Measurements from ENCODE around the gene YJEFN3.

YJEFN3 gene

GRCh38 chr19:19538061-19538784 is 9.5 kb downstream of the YJEFN3 start, which contains the start of gene CILP2:
Gene CILP2, plus strand, starts transcription at chr19:19538265. Its CDS starts 85 bp downstream, at chr19:19538350.
- Histone ChIP-seq H3K27me3 (ENCODE audit: control insufficient read depth in 1 of 2, insufficient read depth in 2 of 2, low read length in 2 of 2) (peaks cover 15 to 61% of the 10 kb centered on the region in 2 donors), H3K9ac (ENCODE audit: low read length) (no peak within 1 kb of the TSS), H3K9me3 (ENCODE audit: low read length) (no peaks in the 10 kb centered on the region), H3K4me1 (ENCODE audit: insufficient read depth, low read length) (peaks cover 26% of the 10 kb centered on the region), H3K4me3 (ENCODE audit: low read depth in 1 of 2, low read length in 2 of 2) (peak within 1 kb of the TSS in 1 of 2 donors; percentile 47), H3K36me3 (ENCODE audit: insufficient read depth, low read length) (no peaks in the 10 kb centered on the region), H3K27ac (ENCODE audit: low read depth, low read length) (no peak within 1 kb of the TSS)

GRCh38 chr19:19538785-19539166 is 10.1 kb downstream of the YJEFN3 start:
- Histone ChIP-seq H3K4me3 (ENCODE audit: low read depth in 1 of 2, low read length in 2 of 2) (peak overlapping the region in 1 of 2 donors; percentile 47), H3K9ac (ENCODE audit: low read length) (no peak overlapping the region), H3K4me1 (ENCODE audit: insufficient read depth, low read length) (peaks cover 26% of the 10 kb centered on the region), H3K36me3 (ENCODE audit: insufficient read depth, low read length) (no peaks in the 10 kb centered on the region), H3K27ac (ENCODE audit: low read depth, low read length) (no peak overlapping the region), H3K27me3 (ENCODE audit: control insufficient read depth in 1 of 2, insufficient read depth in 2 of 2, low read length in 2 of 2) (peaks cover 15 to 66% of the 10 kb centered on the region in 2 donors), H3K9me3 (ENCODE audit: low read length) (no peaks in the 10 kb centered on the region)

GRCh38 chr19:19539698-19540063 is 11.0 kb downstream of the YJEFN3 start:
- H3K9ac ChIP-seq (ENCODE audit: low read length), result no peak overlapping the region
- H3K4me3 ChIP-seq (ENCODE audit: low read depth in 1 of 2, low read length in 2 of 2), result no peak overlapping the region
- no peak overlapping the region for H3K27ac ChIP-seq (ENCODE audit: low read depth, low read length)
- H3K9me3 ChIP-seq (ENCODE audit: low read length), result no peaks in the 10 kb centered on the region
- H3K4me1 ChIP-seq (ENCODE audit: insufficient read depth, low read length), result peaks cover 26% of the 10 kb centered on the region
- H3K36me3 ChIP-seq (ENCODE audit: insufficient read depth, low read length), result no peaks in the 10 kb centered on the region
- peaks cover 15 to 73% of the 10 kb centered on the region in 2 donors for H3K27me3 ChIP-seq (ENCODE audit: control insufficient read depth in 1 of 2, insufficient read depth in 2 of 2, low read length in 2 of 2)

- Histone ChIP-seq H3K9ac (ENCODE audit: low read length) (no peak overlapping the region), H3K27me3 (ENCODE audit: control insufficient read depth in 1 of 2, insufficient read depth in 2 of 2, low read length in 2 of 2) (peaks cover 15 to 73% of the 10 kb centered on the region in 2 donors), H3K27ac (ENCODE audit: low read depth, low read length) (no peak overlapping the region), H3K4me1 (ENCODE audit: insufficient read depth, low read length) (peaks cover 26% of the 10 kb centered on the region), H3K4me3 (ENCODE audit: low read depth in 1 of 2, low read length in 2 of 2) (no peak overlapping the region), H3K36me3 (ENCODE audit: insufficient read depth, low read length) (no peaks in the 10 kb centered on the region), H3K9me3 (ENCODE audit: low read length) (no peaks in the 10 kb centered on the region)
Observed at GRCh38 chr19:19540064-19540714, 11.5 kb downstream of the YJEFN3 start.

GRCh38 chr19:19540715-19541515 is 12.2 kb downstream of the YJEFN3 start:
- Histone ChIP-seq H3K36me3 (ENCODE audit: insufficient read depth, low read length) (no peaks in the 10 kb centered on the region), H3K9ac (ENCODE audit: low read length) (no peak overlapping the region), H3K4me3 (ENCODE audit: low read depth in 1 of 2, low read length in 2 of 2) (peak overlapping the region in 1 of 2 donors; percentile 14), H3K9me3 (ENCODE audit: low read length) (no peaks in the 10 kb centered on the region), H3K27ac (ENCODE audit: low read depth, low read length) (no peak overlapping the region), H3K27me3 (ENCODE audit: control insufficient read depth in 1 of 2, insufficient read depth in 2 of 2, low read length in 2 of 2) (peaks cover 15 to 73% of the 10 kb centered on the region in 2 donors), H3K4me1 (ENCODE audit: insufficient read depth, low read length) (peaks cover 26% of the 10 kb centered on the region)

- Histone ChIP-seq H3K9me3 (ENCODE audit: low read length) (no peaks in the 10 kb centered on the region), H3K9ac (ENCODE audit: low read length) (no peak overlapping the region), H3K27me3 (ENCODE audit: control insufficient read depth in 1 of 2, insufficient read depth in 2 of 2, low read length in 2 of 2) (peaks cover 15 to 73% of the 10 kb centered on the region in 2 donors), H3K4me1 (ENCODE audit: insufficient read depth, low read length) (peaks cover 26% of the 10 kb centered on the region), H3K27ac (ENCODE audit: low read depth, low read length) (no peak overlapping the region), H3K4me3 (ENCODE audit: low read depth in 1 of 2, low read length in 2 of 2) (no peak overlapping the region), H3K36me3 (ENCODE audit: insufficient read depth, low read length) (no peaks in the 10 kb centered on the region)
Observed at GRCh38 chr19:19541616-19542015, 12.9 kb downstream of the YJEFN3 start.

- H3K27ac ChIP-seq (ENCODE audit: low read depth, low read length), result no peak overlapping the region
- H3K4me3 ChIP-seq (ENCODE audit: low read depth in 1 of 2, low read length in 2 of 2), result no peak overlapping the region
- H3K9me3 ChIP-seq (ENCODE audit: low read length), result no peaks in the 10 kb centered on the region
- no peaks in the 10 kb centered on the region for H3K36me3 ChIP-seq (ENCODE audit: insufficient read depth, low read length)
- no peak overlapping the region for H3K9ac ChIP-seq (ENCODE audit: low read length)
- peaks cover 15 to 74% of the 10 kb centered on the region in 2 donors for H3K27me3 ChIP-seq (ENCODE audit: control insufficient read depth in 1 of 2, insufficient read depth in 2 of 2, low read length in 2 of 2)
- peaks cover 26% of the 10 kb centered on the region for H3K4me1 ChIP-seq (ENCODE audit: insufficient read depth, low read length)
Observed at GRCh38 chr19:19542507-19542906, 13.8 kb downstream of the YJEFN3 start.

GRCh38 chr19:19543101-19543500 is 14.4 kb downstream of the YJEFN3 start:
- Histone ChIP-seq H3K9ac (ENCODE audit: low read length) (no peak overlapping the region), H3K27me3 (ENCODE audit: control insufficient read depth in 1 of 2, insufficient read depth in 2 of 2, low read length in 2 of 2) (peaks cover 10 to 73% of the 10 kb centered on the region in 2 donors), H3K36me3 (ENCODE audit: insufficient read depth, low read length) (no peaks in the 10 kb centered on the region), H3K9me3 (ENCODE audit: low read length) (no peaks in the 10 kb centered on the region), H3K27ac (ENCODE audit: low read depth, low read length) (no peak overlapping the region), H3K4me3 (ENCODE audit: low read depth in 1 of 2, low read length in 2 of 2) (no peak overlapping the region), H3K4me1 (ENCODE audit: insufficient read depth, low read length) (peaks cover 21% of the 10 kb centered on the region)

- Histone ChIP-seq H3K9ac (ENCODE audit: low read length) (no peak overlapping the region), H3K9me3 (ENCODE audit: low read length) (no peaks in the 10 kb centered on the region), H3K4me1 (ENCODE audit: insufficient read depth, low read length) (peaks cover 16% of the 10 kb centered on the region), H3K36me3 (ENCODE audit: insufficient read depth, low read length) (no peaks in the 10 kb centered on the region), H3K27me3 (ENCODE audit: control insufficient read depth in 1 of 2, insufficient read depth in 2 of 2, low read length in 2 of 2) (peaks cover 10 to 72% of the 10 kb centered on the region in 2 donors), H3K4me3 (ENCODE audit: low read depth in 1 of 2, low read length in 2 of 2) (no peak overlapping the region), H3K27ac (ENCODE audit: low read depth, low read length) (no peak overlapping the region)
Observed at GRCh38 chr19:19543640-19544039, 14.9 kb downstream of the YJEFN3 start.

GRCh38 chr19:19544257-19544953 is 15.7 kb downstream of the YJEFN3 start:
- Histone ChIP-seq H3K4me1 (ENCODE audit: insufficient read depth, low read length) (peaks cover 12% of the 10 kb centered on the region), H3K27me3 (ENCODE audit: control insufficient read depth in 1 of 2, insufficient read depth in 2 of 2, low read length in 2 of 2) (peaks cover 10 to 70% of the 10 kb centered on the region in 2 donors), H3K36me3 (ENCODE audit: insufficient read depth, low read length) (no peaks in the 10 kb centered on the region), H3K9me3 (ENCODE audit: low read length) (no peaks in the 10 kb centered on the region), H3K4me3 (ENCODE audit: low read depth in 1 of 2, low read length in 2 of 2) (no peak overlapping the region), H3K27ac (ENCODE audit: low read depth, low read length) (no peak overlapping the region), H3K9ac (ENCODE audit: low read length) (no peak overlapping the region)

All from muscle layer of colon (tissue), 2 donors.